ENCODE measurements around the gene MARCKSL1. TPM values are rescaled to one million over a fixed set of nuclear protein-coding genes. Genes with fewer than 3 reads are reported as not detected.

Gene MARCKSL1
- total RNA-seq, 2 donors from 2014 or later = 484 to 543 TPM

- Histone ChIP-seq H3K9me3 (ENCODE audit: control insufficient read depth, low read length) (peaks cover 5% of the 10 kb centered on the region), H3K4me1 (ENCODE audit: control insufficient read depth, insufficient read depth, low read length) (peaks cover 13% of the 10 kb centered on the region), H3K9ac (ENCODE audit: extremely low read depth, low read length, poor library complexity, severe bottlenecking) (no peak overlapping the region), H3K4me3 (ENCODE audit: low read length) (no peak overlapping the region), H3K27me3 (ENCODE audit: control insufficient read depth, insufficient read depth, low read length, poor library complexity, severe bottlenecking) (no peaks in the 10 kb centered on the region), H3K36me3 (ENCODE audit: control insufficient read depth, insufficient read depth, low read length) (no peaks in the 10 kb centered on the region), H3K27ac (ENCODE audit: low read depth, low read length) (no peak overlapping the region)
- no peak for TF ChIP-seq CTCF (conservative IDR thresholded peaks at IDR 0.05)
- no peak for DNase-seq
- 14 to 60% methylated on average over 1 to 2 of the region's 2 CpGs for WGBS, 2 experiments (ENCODE audit: insufficient coverage in 1 of 2, insufficient read length in 1 of 2)
- H3K27me3 Mint-ChIP-seq (ENCODE audit: insufficient read depth) = peaks cover 23% of the 10 kb centered on the region
- H3K4me1 Mint-ChIP-seq = peaks cover 20% of the 10 kb centered on the region
- H3K4me3 Mint-ChIP-seq = peak overlapping the region; percentile 74
- H3K9me3 Mint-ChIP-seq = peaks cover 13% of the 10 kb centered on the region
- peak overlapping the region; percentile 64 for H3K27ac Mint-ChIP-seq
- H3K36me3 Mint-ChIP-seq (ENCODE audit: low read depth) = no peaks in the 10 kb centered on the region
Observed at GRCh38 chr1:32353886-32354570, 18.0 kb upstream of the MARCKSL1 start.

- TF ChIP-seq CTCF (conservative IDR thresholded peaks at IDR 0.05) = no peak
- no peak overlapping the region for H3K9ac ChIP-seq (ENCODE audit: extremely low read depth, low read length, poor library complexity, severe bottlenecking)
- Mint-ChIP-seq H3K9me3 (peaks cover 13% of the 10 kb centered on the region), H3K36me3 (ENCODE audit: low read depth) (no peaks in the 10 kb centered on the region), H3K4me3 (peak overlapping the region; percentile 74), H3K4me1 (peaks cover 20% of the 10 kb centered on the region), H3K27ac (peak overlapping the region; percentile 64), H3K27me3 (ENCODE audit: insufficient read depth) (peaks cover 24% of the 10 kb centered on the region)
- H3K36me3 ChIP-seq (ENCODE audit: control insufficient read depth, insufficient read depth, low read length) = no peaks in the 10 kb centered on the region
- no peaks in the 10 kb centered on the region for H3K27me3 ChIP-seq (ENCODE audit: control insufficient read depth, insufficient read depth, low read length, poor library complexity, severe bottlenecking)
- H3K4me3 ChIP-seq (ENCODE audit: low read length) = peak overlapping the region; percentile 53
- no peak overlapping the region for H3K27ac ChIP-seq (ENCODE audit: low read depth, low read length)
- peaks cover 5% of the 10 kb centered on the region for H3K9me3 ChIP-seq (ENCODE audit: control insufficient read depth, low read length)
- peaks cover 13% of the 10 kb centered on the region for H3K4me1 ChIP-seq (ENCODE audit: control insufficient read depth, insufficient read depth, low read length)
- 87 to 100% methylated on average over 2 of the region's 2 CpGs for WGBS, 2 experiments (ENCODE audit: insufficient coverage in 1 of 2, insufficient read length in 1 of 2)
- DNase-seq = no peak
Observed at GRCh38 chr1:32353431-32353830, 17.4 kb upstream of the MARCKSL1 start.

- Mint-ChIP-seq H3K9me3 (peaks cover 13% of the 10 kb centered on the region), H3K27me3 (ENCODE audit: insufficient read depth) (peaks cover 27% of the 10 kb centered on the region), H3K4me3 (peak overlapping the region; percentile 74), H3K27ac (peak overlapping the region; percentile 64), H3K4me1 (peaks cover 20% of the 10 kb centered on the region), H3K36me3 (ENCODE audit: low read depth) (no peaks in the 10 kb centered on the region)
- Histone ChIP-seq H3K9ac (ENCODE audit: extremely low read depth, low read length, poor library complexity, severe bottlenecking) (no peak overlapping the region), H3K36me3 (ENCODE audit: control insufficient read depth, insufficient read depth, low read length) (no peaks in the 10 kb centered on the region), H3K9me3 (ENCODE audit: control insufficient read depth, low read length) (peaks cover 5% of the 10 kb centered on the region), H3K27me3 (ENCODE audit: control insufficient read depth, insufficient read depth, low read length, poor library complexity, severe bottlenecking) (no peaks in the 10 kb centered on the region), H3K27ac (ENCODE audit: low read depth, low read length) (no peak overlapping the region), H3K4me1 (ENCODE audit: control insufficient read depth, insufficient read depth, low read length) (peaks cover 13% of the 10 kb centered on the region), H3K4me3 (ENCODE audit: low read length) (peak overlapping the region; percentile 53)
- 90 to 100% methylated on average over 2 of the region's 2 CpGs for WGBS, 2 experiments (ENCODE audit: insufficient coverage in 1 of 2, insufficient read length in 1 of 2)
- no peak for DNase-seq
- TF ChIP-seq CTCF (conservative IDR thresholded peaks at IDR 0.05) = no peak
Observed at GRCh38 chr1:32352831-32353383, 16.9 kb upstream of the MARCKSL1 start.

Measured in endodermal cell (in vitro differentiated cells).